Heart left ventricle (tissue), 16 donors: ENCODE data around the gene OGFOD1. TPM values are rescaled to one million over a fixed set of nuclear protein-coding genes. Genes with fewer than 3 reads are reported as not detected.
A peak's percentile ranks its signal among the peaks of the same experiment; 100 is the strongest.

ENCODE experiments used
- ATAC-seq, 4 donors: fragments of 200-7000 bp; cut with Tn5 transposase; one replicate each; pipeline ENCODE4 v1.9.1; 2020 to 2022; ENCODE audit warnings: moderate library complexity in 4 of 4, mild to moderate bottlenecking in 3 of 4, moderate number of reproducible peaks in 1 of 4
- DNase-seq, 5 donors: peaks; one replicate each; pipeline ENCODE4 v3.0.0-alpha.2; 2020
- H3K27ac ChIP-seq, 12 donors: fragments of 200-600 bp; sonication (generic) in 4 of 12; one replicate each; pipeline versions ENCODE4 v1.5.0 to v1.8.0; 2016 to 2022; ENCODE audit warnings: mild to moderate bottlenecking in 2 of 12
- H3K27me3 ChIP-seq, 9 donors: fragments of 200-600 bp; sonication (generic) in 2 of 9; one replicate each; pipeline versions ENCODE4 v1.5.1 to v1.8.0; 2016 to 2022; ENCODE audit warnings: mild to moderate bottlenecking in 3 of 9
- H3K36me3 ChIP-seq, 9 donors: fragments of 200-600 bp; sonication (generic) in 2 of 9; one replicate each; pipeline versions ENCODE4 v1.5.0 to v1.8.0; 2018 to 2022; ENCODE audit warnings: mild to moderate bottlenecking in 2 of 9
- H3K4me1 ChIP-seq, 12 donors: fragments of 200-600 bp; sonication (generic) in 4 of 12; one replicate each; pipeline versions ENCODE4 v1.5.0 to v1.8.0; 2016 to 2022; ENCODE audit warnings: mild to moderate bottlenecking in 3 of 12
- H3K4me3 ChIP-seq, 12 donors: fragments of 200-600 bp; sonication (generic) in 4 of 12; one replicate each; pipeline versions ENCODE4 v1.5.0 to v1.8.0; 2017 to 2022; ENCODE audit warnings: mild to moderate bottlenecking in 9 of 12, moderate library complexity in 4 of 12
- H3K9me3 ChIP-seq, 12 donors: fragments of 200-600 bp; sonication (generic) in 4 of 12; one replicate each; pipeline versions ENCODE4 v1.5.0 to v1.8.0; 2016 to 2022; ENCODE audit warnings: mild to moderate bottlenecking in 1 of 12
- CTCF ChIP-seq, 12 donors: fragments of 200-600 bp; sonication (generic) in 4 of 12; IDR thresholded peaks; one replicate each; pipeline versions ENCODE4 v1.5.0 to v1.8.0; 2018 to 2022; ENCODE audit warnings: antibody characterized with exemption in 12 of 12, mild to moderate bottlenecking in 5 of 12
- POLR2A ChIP-seq, 2 donors: fragments of 450-650 bp; IDR thresholded peaks; one replicate each; pipeline ENCODE4 v1.6.1; 2017; ENCODE audit warnings: antibody characterized with exemption in 2 of 2, mild to moderate bottlenecking in 2 of 2, moderate library complexity in 2 of 2
- WGBS, 4 donors: extraction: QIAGEN DNeasy Blood & Tissue Kit in 2 of 4; methylation state at CpG; one replicate each; pipeline versions ENCODE4 v1.1.5 to v1.1.7; 2013 to 2018; 5-methylcytosine and 5-hydroxymethylcytosine counted together
- intact Hi-C, 10 donors: fragments of 100-400 bp; cut with DNase I; formaldehyde crosslinking; loops; one replicate each; pipeline versions ENCODE4 v1.11.1 to v1.14.2; 2022
- polyA plus RNA-seq, 2 donors: library from polyadenylated mRNA; stranded (reverse); fragments of 200-250 nt; gene quantifications; one replicate each; pipeline ENCODE4 v1.2.3, GENCODE V29; 2013
- total RNA-seq, 9 donors: library from RNA; depleted of rRNA in 2 of 9; stranded (reverse); fragments of >200 nt in 2 of 9; fragmentation: NEBNext Ultra II Directional in 3 of 9; extraction: Animal tissue kit (Norgen Biotek cat#: 25700) in 3 of 9; gene quantifications; one replicate each; pipeline versions ENCODE4 v1.1.0 to v1.2.4, GENCODE V29; 2016 to 2023
- donor health status: ischemic (EF 13 %, LVEDD 7.1; RV severe dilation, severe dysfunction).
- donor health status: healthy with polysubstance abuse.
- donor health status: DM: no; HTN: yes; CAD: no.
- donor health status: DM: no; HTN: no; CAD: no.
- donor health status: ischemic (EF 25% LVEDD 6.9; RV normal size, moderate dysfunction).
- donor health status: ischemic (EF 25% LVEDD 5.7; RV mildly dilated, moderate dysfunction).
- donor health status: healthy.
- donor health status: DM: yes; HTN: yes; CAD: no.
- donor health status: ischemic (EF 35%, LVEDD 5.7; RV mildly dilated, moderate dysfunction).
- donor health status: nonischemic (EF 11% LVEDD 7.7; RV severe dilation, severe dysfunction).
- donor health status: DM: yes; HTN: yes; CAD: no.
- donor health status: PGD.
- donor health status: ischemic (EF 29% LVEDD 5.4; RV normal size, mild dysfunction).
- donor health status: nonischemic (EF 23%, LVEDD 6.1; RV moderate dilation, normal function).

OGFOD1 gene
- total and polyA plus RNA-seq, 11 donors = 11.4 to 39.1 (median 31.9) TPM

GRCh38 chr16:56423584-56424403, 27.6 kb upstream of the OGFOD1 start:
- Histone ChIP-seq H3K9me3 (no peaks in the 10 kb centered on the region), H3K36me3 (no peaks in the 10 kb centered on the region), H3K27ac (peak overlapping the region in 9 of 12 donors; percentile 68 to 95 (median 88)), H3K4me1 (peaks cover 0 to 46% (median 20%) of the 10 kb centered on the region in 12 donors), H3K4me3 (peak overlapping the region; percentile 62 to 98 (median 90)), H3K27me3 (no peaks in the 10 kb centered on the region)
- TF ChIP-seq POLR2A (IDR thresholded peaks at IDR 0.05) (no peak), CTCF (IDR thresholded peaks at IDR 0.05) (no peak)
- no peak for ATAC-seq
- WGBS, 4 donors = 28 to 41% (median 30%) methylated on average over 7 of the region's 7 CpGs
- intact Hi-C loops = loop anchor here in 1 of 10 donors (10.0 kb wide), 1 partner anchor 61 kb away; no protein-coding TSS in a partner anchor
- DNase-seq = no peak

- H3K27me3 ChIP-seq = no peaks in the 10 kb centered on the region
- DNase-seq = no peak
- TF ChIP-seq CTCF (IDR thresholded peaks at IDR 0.05) (no peak), POLR2A (IDR thresholded peaks at IDR 0.05) (no peak)
- peak in 2 of 4 donors; percentile 4 to 10 for ATAC-seq
- intact Hi-C loops = loop anchor here in 1 of 10 donors (10.0 kb wide), 1 partner anchor 60 kb away; no protein-coding TSS in a partner anchor
- WGBS, 4 donors = 1 to 2% (median 1%) methylated on average over 16 of the region's 16 CpGs
- peak overlapping the region; percentile 62 to 98 (median 90) for H3K4me3 ChIP-seq
- no peaks in the 10 kb centered on the region for H3K9me3 ChIP-seq
- peak overlapping the region in 11 of 12 donors; percentile 68 to 95 (median 88) for H3K27ac ChIP-seq
- peaks cover 0 to under 1% (median 0%) of the 10 kb centered on the region in 9 donors for H3K36me3 ChIP-seq
- peaks cover 0 to 46% (median 20%) of the 10 kb centered on the region in 12 donors for H3K4me1 ChIP-seq
These were observed 27.0 kb upstream of the OGFOD1 start for GRCh38 chr16:56424404-56424764.

- intact Hi-C loops = loop anchor here in 1 of 10 donors (10.0 kb wide), 1 partner anchor 60 kb away; no protein-coding TSS in a partner anchor
- peak in 3 of 4 donors; percentile 39 to 59 (median 52) for ATAC-seq
- peak overlapping the region; percentile 14 to 95 (median 86) for H3K27ac ChIP-seq
These were observed 26.4 kb upstream of the OGFOD1 start for GRCh38 chr16:56424791-56425438.

More at GRCh38 chr16:56424791-56425438, 26.4 kb upstream of the OGFOD1 start:
- TF ChIP-seq POLR2A (IDR thresholded peaks at IDR 0.05) = no peak
- TF ChIP-seq CTCF (IDR thresholded peaks at IDR 0.05) = no peak
- peak; percentile 40 to 70 (median 46) for DNase-seq
- Histone ChIP-seq H3K4me1 (peaks cover 0 to 45% (median 20%) of the 10 kb centered on the region in 12 donors), H3K4me3 (peak overlapping the region; percentile 62 to 98 (median 90)), H3K27me3 (no peaks in the 10 kb centered on the region), H3K9me3 (no peaks in the 10 kb centered on the region), H3K36me3 (peaks cover 0 to 6% (median 0%) of the 10 kb centered on the region in 9 donors)
- WGBS, 4 donors = 1% methylated on average over 14 to 79 of the region's 79 CpGs
